HG03354 (cell line): ENCODE measurements around the gene WDFY2.

Experiments used
- ATAC-seq: cut with Tn5 transposase; IDR thresholded peaks from one replicate; pipeline ENCODE4 v1.9.1; 2021; ENCODE audit warnings: mild to moderate bottlenecking; ENCODE audit not compliant: unreplicated experiment, poor library complexity, severe bottlenecking

Gene WDFY2

DNA sequence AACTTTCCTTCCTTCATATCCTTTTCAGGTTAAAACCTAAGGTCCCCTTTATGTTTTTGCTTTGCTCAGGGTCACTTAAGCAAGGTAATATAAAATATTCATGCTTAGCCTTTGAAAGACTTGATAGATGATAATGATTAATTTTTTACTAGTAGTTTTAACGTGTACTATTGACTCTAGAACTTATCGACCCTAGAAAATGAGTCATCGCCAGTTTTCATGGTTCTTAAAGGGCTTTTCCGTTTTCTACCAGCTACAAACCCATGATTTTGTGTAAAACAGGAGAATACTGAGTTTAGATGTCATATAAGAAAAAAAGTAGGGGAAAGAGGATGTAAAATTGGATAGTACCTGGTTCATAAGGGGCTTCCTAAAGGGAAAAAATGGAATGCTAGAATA is 144.0 kb downstream of the WDFY2 start:
- ATAC-seq = no peak

DNA sequence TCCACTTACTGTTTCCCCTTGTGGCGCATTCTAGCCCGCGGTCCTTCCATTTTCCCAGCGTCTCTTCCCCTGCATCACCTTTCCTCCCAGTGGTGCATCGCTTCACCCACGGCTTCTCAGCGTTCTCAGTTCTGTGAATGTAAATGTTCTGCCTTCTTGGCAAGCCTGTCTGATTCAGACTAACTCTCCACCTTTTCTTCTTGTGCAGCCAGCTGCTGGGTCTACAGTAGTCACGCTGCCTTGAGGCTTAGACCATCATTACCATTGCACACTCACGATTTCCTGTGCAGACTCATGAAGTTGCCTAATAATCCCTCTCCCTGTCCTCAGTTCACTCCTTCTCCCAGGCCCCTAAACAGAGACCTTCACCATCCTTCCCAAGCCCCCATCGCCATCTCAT is 144.7 kb downstream of the WDFY2 start:
- ATAC-seq = no peak

DNA sequence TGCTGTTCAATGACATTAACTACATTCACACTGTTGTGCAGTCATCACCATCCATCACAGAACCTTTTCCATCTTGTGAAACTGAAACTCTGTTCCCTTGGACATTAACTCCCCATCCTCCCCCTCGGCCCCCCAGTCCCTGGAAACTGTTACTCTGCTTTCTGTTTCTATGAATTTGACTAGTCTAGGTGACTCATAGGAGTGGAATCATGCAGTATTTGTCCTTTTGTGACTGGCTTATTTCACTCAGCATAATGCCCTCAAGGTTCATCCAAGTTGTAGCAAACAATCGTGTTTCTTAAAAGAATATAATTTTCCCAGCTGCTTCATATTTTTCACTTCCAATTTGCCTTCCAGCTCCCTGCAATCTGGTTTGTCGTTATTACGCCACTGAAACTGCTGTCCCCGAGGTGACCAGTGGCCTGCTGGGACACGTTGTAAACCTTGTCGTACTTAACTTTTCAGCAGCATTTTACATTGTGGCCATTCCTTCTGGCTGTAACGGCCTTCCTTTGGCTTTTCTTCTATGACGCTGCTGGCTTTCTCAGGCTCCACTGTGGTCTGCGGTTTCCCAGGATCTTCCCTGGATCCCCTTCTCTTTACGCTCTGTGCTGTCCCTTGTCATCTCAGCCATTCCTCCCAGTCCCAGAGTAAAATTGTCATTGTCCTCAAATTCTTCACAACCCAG is 145.7 kb downstream of the WDFY2 start:
- ATAC-seq = no peak

DNA sequence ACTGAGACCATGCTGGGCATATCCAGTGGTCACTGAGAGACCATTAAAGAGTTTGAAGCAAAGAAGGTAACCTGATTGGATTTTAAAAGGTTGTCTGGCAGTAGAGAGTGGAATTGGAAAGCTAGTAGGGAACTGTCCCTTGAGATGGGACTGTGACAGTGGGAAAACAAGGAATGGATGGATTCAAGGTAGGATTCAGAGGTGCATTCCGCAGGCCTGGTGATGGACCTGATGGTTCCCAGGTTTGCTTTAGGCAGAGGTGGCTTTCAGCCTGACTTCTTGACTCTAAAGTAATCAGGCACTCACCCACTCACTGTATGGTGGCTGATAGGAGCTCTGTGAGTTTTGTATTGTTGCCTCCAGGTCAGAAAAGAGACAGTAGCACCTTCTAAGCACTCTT is 146.7 kb downstream of the WDFY2 start:
- no peak for ATAC-seq

DNA sequence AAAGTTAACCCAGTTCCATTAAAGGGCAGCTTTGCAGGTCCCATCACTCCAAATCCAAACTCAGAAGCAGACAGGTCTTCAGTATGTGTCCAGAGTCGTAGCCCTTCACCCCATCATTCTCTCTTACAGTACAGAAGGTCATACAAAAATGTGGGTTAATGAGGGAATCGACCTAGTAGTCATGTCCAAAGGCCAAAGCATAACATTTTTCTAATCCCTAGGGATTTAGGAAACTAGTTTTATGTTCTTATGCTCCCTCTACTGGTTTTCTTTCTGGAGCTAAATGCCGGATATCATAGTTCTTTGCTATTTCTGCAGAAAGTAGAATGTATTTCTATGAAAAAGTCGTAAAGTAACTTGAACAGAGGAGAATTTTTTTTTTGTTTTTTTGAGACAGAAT is 147.5 kb downstream of the WDFY2 start:
- ATAC-seq = no peak

DNA sequence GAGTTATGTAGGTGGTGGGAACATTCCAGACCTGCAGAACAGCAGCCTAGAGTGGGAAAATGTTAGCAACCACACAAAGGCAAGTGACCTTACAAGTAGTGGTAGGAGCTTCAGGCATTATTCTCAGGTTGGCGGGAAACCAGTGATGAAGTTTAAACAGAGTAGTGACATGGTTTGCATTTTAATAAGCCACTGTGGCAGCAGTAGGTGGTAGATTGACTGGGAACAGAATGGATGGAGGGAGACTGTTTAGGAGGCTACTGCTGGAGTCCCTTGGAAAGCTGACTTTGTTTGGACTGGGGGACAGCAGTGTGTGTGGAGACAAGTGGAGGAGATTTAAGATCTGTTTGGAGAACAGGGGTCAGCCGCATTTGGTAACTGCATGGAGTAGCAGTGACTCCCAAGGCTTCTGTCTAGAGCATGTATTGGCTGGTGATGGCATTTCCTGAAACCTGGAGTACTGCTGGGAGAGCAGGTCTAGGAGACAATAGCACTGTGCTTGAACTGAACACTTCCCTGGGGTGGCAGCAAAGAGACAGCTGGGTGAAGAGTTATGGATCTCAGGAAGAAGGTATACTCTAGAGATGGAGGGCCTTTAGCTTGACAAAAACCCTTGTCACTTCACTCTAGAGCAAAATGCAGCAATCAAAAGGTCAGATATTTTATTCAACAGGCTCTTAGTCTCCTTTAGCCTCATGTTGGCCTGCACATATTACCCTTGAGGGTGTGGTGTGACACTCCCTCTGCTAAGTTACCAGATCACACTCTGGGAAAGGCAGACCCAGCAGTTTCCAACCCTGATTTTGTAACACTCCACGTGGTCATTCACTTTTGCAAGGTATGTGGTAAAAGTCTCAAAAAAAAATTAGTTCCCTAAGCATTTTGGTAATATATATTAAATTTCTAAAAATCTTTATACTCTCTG is 149.4 kb downstream of the WDFY2 start:
- ATAC-seq = no peak

DNA sequence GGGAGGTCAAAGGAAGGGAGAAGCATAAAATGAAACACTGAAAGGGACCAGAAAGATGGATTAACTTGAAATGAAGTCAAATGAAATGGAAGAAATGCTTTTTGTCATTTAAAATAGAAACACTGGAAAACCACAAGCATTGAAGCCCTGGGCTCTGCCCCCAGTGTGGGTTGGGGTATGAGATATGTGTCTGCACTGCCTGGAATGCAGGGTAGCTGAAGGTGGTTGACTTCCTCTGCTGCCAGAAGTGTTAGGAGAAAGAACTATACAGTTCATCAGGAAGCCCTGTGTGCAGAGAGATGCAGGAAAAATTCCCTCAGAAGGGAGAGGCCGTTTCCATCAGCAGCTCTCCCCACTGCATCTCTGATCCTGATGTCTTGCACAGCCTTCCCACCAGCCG is 150.5 kb downstream of the WDFY2 start:
- ATAC-seq = no peak

DNA sequence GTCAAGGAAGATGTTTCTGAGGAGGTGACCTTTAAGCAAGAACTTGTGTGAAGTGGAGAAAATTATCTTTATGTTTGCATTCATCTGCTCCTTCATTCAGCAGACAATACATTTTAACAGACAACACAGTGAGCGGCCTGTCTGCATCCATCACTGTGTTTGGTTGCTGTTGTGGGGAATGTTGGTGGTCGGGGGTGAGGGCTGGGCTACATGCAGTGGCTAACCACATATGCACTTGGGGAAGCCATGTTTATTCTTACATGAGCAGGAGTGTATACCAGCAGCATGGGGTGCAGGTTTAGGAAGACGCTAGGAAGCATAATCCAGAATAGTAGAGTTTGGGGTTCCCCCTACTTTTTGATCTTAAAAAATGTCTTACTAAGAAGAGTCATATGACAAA is 153.3 kb downstream of the WDFY2 start:
- no peak for ATAC-seq

DNA sequence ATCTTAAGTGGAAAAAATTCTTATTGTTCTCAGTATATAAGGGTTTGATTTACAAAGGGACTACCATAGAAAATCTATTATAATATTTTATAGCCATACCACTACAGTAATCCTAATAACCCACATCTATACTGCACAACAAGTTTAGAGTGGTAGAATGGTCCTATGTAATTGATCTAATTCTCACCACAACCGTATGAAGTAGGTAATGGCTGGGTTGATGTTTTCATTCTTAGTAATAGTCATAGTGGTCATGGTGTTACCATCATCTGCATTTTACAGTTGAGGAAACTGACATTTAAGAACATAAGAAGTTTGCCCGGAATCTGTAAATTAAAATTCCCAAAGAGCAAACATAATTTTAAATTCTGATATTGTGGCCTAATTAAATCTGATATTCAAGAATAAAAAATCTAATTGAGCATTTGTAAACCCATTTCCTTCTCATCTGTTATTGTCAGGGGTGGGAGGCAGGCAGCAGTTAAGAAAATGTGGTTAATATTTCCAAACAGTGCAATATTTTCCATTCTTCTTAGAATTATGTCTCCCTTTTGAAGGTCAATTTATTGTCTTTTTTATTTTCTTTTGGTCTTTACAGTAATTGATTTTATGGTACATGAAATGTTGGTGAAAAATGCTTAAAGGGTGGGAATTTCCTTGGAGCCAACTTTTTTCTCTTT is 154.1 kb downstream of the WDFY2 start:
- no peak for ATAC-seq

DNA sequence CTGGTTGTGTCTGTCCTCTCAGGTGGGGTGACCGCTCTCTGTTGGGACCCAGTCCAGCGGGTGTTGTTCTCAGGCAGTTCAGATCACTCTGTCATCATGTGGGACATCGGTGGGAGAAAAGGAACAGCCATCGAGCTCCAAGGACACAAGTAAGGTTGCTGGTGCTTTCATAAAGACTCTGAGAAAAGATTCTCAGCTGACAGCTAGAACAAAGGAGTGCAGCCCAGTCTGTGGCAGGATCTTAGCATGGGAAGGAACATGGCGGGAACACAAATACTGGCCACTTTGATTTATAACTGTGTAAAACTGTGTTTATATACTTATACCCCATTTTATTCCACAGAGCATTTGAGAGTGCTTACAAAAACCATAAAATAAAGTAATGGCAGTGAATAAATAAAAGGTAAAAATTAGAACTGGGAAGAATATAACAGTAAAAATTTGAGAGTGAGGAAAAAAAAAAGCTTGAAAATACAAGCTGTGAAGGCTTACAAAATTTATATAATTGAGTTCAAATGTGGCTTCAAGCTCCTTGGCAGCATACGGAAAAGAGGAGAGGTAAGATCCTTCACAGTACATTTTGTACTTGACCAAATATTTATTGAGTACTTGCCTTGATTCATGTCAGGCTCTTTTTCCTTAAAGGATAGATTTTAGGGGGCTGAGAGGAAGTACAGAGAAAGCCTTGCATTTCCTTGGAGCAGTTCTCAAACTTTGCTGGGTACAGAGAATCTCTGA is 154.9 kb downstream of the WDFY2 start:
- no peak for ATAC-seq

DNA sequence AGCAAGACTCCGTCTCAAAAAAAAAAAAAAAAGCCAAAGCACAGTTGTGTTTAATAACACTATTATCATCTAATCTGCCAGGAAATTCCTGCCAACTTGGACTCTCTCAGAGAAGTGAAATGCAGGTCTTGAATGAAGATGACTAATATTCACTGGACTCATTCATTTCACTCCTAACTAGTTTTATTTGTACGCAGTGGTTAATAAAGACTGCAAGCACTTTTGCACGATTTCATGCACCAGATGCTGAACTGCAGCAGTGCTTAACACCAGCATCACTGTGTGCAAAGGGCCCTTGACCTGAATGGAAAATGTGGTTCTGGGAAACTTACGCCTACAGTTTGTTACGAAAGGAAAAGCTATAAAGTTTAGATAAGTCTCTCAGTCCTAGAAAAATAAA is 156.4 kb downstream of the WDFY2 start:
- no peak for ATAC-seq

DNA sequence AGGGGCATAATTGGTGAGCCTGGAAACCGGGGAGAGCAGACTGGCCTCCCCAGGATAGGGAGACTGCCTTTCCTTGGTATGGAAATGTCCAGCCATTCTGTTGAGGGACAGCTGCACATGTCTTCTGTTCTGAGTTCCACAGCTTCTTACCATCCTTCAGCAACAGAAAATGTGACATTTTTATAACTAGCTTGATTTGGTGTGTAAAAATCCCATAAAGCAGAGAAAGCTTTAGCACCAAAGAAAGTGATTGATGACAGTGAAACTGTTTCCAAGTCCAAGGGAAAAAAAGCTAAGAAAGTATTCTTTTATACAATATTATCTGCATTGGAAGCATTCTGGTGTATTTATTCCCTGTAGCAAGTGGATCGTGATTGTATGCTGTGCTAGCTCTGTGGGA is 157.8 kb downstream of the WDFY2 start:
- no peak for ATAC-seq

DNA sequence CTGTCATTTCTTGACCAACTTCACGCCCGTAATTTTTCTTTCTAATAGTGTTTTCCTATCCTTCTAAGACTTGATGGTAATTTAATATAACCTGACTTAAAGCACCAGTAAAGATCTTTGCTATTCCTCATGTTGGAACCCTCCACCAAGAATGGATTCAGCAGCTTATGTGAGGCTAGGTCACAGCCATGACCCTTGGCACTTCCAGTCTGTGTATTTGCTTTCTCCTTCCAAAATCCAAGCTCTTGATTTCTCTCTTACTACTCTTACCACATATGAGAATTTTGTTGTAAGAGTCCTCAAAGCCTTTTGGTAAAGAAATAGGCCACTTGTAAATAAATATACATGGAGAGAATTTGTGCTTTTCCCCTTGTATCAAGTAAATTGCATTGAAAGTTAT is 158.3 kb downstream of the WDFY2 start:
- ATAC-seq = no peak

DNA sequence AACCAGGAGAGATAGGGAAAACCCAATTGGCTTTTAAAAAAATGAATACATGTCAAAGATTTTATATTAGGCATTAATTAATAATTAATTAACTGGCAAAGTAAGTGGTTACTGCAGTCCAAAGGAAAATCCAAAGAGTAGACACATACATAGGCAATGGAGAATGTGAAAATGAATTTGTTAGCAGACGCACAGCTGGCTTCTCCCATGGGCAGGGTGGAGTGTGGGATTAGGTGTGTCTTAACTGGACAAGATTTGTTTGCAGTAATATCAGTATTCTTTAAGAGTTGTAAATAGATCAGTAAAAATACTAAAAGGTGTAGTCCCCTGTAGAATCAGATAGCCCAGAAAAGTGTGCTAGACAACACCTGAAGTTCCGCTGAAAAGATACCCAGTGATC is 161.0 kb downstream of the WDFY2 start:
- ATAC-seq = no peak

DNA sequence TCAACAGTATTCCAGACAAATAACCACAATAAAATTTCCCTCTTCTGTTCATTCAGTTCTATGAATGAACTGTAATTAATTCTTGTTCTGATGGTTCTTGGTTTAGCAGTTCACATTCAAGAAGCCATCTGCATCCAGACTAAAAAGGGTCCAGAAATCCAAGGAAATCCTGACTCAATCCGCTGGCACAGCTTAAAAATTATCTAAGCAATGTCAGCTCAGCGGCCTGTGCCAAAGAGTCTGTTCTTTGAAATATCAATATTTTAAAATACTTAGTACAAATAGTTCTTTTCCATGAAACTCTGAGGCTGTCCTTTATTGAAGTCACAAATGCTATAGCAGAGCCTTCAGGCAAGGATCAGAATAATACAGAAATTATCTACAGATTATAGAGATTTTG is 162.5 kb downstream of the WDFY2 start:
- no peak for ATAC-seq

DNA sequence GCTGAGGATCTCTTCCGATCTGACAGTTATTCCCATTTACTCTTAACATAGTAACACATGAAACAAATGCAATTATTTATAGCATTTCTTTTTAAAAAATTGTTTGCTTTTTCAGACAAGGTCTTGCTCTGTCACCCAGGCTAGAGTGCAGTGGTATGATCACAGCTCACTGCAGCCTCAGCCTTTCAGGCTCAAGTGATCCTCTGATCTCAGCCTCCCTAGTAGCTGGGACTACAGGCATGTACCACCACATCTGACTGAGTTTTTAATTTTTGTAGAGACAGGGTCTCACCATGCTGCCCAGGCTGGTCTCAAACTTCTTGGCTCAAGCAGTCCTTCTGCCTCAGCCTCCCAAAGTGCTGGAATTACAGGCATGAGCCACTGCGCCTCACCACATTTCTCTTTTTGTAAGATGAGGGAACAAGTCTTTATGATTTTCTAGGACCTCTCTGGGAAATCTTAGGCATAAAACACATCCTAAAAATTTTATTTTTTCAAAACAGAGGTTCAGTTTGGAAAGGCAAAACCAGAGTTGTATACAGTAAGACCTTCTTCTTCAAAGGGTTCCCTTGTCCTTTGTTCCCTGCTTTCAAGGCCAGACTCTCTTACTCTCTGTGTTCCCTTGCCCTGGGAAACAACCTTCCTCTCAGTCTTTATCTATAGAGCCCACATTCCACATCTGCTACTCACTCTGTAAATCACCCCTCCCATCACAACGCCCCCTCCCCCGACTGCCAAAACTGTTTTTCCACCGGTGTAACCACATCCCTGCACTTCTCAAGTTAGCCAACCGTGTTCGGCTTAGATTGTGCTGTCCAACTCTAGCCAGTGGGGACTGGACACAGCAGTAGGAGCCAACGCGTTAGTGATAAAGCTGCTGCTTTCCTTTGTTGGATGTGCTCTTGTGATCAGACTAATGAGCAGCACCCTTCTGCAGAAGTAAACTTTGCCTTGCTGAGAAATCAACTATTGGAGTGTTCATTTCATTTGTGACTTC is 163.5 kb downstream of the WDFY2 start:
- ATAC-seq = no peak

DNA sequence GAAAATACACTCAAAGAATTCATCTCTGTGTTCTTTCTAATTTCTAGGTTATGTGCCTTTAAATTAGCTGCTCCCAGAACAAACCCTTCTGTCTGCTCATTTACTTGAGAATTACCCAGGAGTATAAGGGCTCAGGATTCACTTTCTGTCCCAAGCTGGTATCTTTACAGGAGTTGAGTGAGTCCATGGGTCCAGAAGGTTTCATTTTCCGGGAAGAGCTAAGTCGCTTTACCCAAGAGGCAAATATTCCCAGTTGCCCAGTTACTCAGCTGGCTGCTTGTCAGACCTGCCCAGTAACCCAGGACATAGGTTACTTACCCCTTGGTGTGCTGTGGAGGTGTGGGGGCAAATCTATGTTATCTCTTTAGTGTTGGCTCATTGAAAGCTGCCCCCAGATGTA is 172.4 kb downstream of the WDFY2 start:
- no peak for ATAC-seq

DNA sequence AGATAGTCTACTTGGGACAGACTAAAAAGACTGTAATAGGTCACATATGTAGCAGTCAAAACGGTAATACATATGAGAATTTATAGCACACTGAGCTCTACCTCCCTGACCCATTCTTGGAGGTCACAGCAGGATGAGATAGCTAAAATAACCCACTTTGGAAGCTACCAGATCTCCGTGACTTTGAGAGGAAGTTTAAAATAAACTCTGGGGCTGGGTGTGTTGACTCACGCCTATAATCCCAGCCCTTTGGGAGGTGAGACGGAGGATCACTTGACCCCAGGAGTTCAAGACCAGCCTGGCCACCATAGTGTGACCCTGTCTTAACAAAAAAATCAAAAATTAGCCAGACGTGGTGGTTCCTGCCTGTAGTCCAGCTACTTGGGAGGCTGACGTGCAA is 174.4 kb downstream of the WDFY2 start:
- no peak for ATAC-seq

DNA sequence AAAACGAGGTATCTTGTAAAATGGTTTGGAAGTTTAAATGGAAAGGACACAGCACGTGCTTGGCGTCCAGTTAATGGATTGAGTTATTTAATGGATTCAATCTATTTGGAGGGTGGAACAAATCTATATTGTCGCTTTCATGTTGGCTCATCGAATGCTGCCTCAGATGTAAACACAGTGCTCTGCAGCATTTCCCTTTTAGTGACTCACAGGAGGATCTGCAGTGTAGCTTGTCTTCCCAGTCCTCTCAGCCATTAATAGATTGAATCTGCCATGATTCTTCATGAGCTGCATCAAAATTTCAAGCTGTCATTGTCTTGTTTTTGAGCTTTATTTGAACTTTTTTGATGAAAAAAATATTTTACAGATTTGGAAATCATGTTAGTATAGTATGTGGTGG is 175.0 kb downstream of the WDFY2 start:
- no peak for ATAC-seq
